Endometrial microvascular endothelial cells (primary cell): ENCODE measurements around the gene KMT2D. TPM values are rescaled to one million over a fixed set of nuclear protein-coding genes. Genes with fewer than 3 reads are reported as not detected.

Experiments used
- total RNA-seq: library from RNA; depleted of rRNA; stranded (reverse); fragments of >200 nt; gene quantifications from one replicate; pipeline ENCODE4 v1.2.3, GENCODE V29; 2015; ENCODE audit errors: inconsistent ontology term

KMT2D gene
- total RNA-seq, 1 donor from 2014 or later = 23.4 TPM

Other genes with a start within 250 kb of the KMT2D start
- gene CACNB3, start 242.3 kb downstream of the KMT2D start, total RNA-seq = 12.1 TPM
- gene DDX23, start 208.6 kb downstream of the KMT2D start, total RNA-seq = 86.7 TPM
- 4.2 TPM for gene RND1, start 194.9 kb downstream of the KMT2D start, total RNA-seq
- gene FKBP11, start 135.3 kb downstream of the KMT2D start, total RNA-seq = 53.0 TPM
- gene ARF3, start 103.3 kb downstream of the KMT2D start, total RNA-seq = 114 TPM
- not detected for gene WNT10B, start 89.1 kb downstream of the KMT2D start, total RNA-seq
- gene WNT1, start 82.5 kb downstream of the KMT2D start, total RNA-seq = not detected
- gene DDN, start 61.4 kb downstream of the KMT2D start, total RNA-seq = 0.93 TPM
- gene PRKAG1, start 42.0 kb downstream of the KMT2D start, total RNA-seq = 87.2 TPM
- gene RHEBL1, start 9.2 kb upstream of the KMT2D start, total RNA-seq = 0.46 TPM
- gene DHH, start 34.0 kb upstream of the KMT2D start, total RNA-seq = 6.2 TPM
- gene LMBR1L, start 50.1 kb upstream of the KMT2D start, total RNA-seq = 59.4 TPM
- gene TUBA1B, start 70.6 kb upstream of the KMT2D start, total RNA-seq = 4,601 TPM
- gene TUBA1A, start 128.3 kb upstream of the KMT2D start, total RNA-seq = 848 TPM
- gene TUBA1C, start 204.3 kb upstream of the KMT2D start, total RNA-seq = 2,045 TPM
- gene PRPH, start 234.4 kb upstream of the KMT2D start, total RNA-seq = not detected